ENCODE data around the gene ZNF423.

DNA sequence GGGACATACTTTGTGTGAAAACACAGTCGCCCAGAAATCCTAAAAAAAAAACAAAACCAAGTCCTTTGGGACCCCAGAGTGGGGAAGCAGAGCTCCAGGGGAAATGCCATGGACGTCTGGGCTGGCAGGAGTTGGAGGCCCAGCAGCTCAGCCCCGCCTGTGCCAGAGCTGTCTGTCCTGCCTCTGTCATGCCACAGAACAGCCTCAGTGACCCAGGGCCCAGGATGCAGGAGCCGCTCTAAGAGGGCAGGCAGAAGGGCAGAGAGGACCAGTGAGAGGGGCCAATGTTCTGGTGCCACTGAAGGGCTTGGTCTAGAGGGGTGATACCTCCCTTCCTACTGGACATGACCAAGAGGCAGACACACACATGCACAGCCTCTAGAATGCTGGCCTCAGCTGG lies 316.2 kb downstream of the ZNF423 start:
- TF ChIP-seq POLR2A (IDR thresholded peaks at IDR 0.05) (no peak), EP300 (IDR thresholded peaks at IDR 0.05) (no peak), POLR2AphosphoS5 (IDR thresholded peaks at IDR 0.05) (no peak)
- TF ChIP-seq, protein P1, sequence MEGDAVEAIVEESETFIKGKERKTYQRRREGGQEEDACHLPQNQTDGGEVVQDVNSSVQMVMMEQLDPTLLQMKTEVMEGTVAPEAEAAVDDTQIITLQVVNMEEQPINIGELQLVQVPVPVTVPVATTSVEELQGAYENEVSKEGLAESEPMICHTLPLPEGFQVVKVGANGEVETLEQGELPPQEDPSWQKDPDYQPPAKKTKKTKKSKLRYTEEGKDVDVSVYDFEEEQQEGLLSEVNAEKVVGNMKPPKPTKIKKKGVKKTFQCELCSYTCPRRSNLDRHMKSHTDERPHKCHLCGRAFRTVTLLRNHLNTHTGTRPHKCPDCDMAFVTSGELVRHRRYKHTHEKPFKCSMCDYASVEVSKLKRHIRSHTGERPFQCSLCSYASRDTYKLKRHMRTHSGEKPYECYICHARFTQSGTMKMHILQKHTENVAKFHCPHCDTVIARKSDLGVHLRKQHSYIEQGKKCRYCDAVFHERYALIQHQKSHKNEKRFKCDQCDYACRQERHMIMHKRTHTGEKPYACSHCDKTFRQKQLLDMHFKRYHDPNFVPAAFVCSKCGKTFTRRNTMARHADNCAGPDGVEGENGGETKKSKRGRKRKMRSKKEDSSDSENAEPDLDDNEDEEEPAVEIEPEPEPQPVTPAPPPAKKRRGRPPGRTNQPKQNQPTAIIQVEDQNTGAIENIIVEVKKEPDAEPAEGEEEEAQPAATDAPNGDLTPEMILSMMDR (IDR thresholded peaks at IDR 0.05), result no peak
